ENCODE measurements around the gene CTSK.

DNA sequence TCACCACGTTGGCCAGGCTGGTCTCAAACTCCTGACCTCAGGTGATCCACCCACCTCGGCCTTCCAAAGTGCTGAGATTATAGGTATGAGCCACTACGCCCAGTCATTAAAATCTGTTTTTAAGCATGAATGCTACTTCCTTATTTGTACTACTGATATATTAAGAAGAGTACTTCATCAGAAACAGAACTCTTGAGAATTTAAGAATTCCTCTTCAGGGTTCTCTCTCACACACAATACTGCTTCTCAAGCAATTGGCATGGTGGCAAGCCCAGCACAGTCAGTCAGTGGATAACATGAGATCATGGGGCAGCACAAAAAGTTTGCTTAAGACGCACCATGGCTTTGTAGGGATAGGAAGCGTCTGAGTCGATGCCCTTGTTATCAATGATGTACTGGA is 56.6 kb downstream of the CTSK start:
- TF ChIP-seq, protein P1, sequence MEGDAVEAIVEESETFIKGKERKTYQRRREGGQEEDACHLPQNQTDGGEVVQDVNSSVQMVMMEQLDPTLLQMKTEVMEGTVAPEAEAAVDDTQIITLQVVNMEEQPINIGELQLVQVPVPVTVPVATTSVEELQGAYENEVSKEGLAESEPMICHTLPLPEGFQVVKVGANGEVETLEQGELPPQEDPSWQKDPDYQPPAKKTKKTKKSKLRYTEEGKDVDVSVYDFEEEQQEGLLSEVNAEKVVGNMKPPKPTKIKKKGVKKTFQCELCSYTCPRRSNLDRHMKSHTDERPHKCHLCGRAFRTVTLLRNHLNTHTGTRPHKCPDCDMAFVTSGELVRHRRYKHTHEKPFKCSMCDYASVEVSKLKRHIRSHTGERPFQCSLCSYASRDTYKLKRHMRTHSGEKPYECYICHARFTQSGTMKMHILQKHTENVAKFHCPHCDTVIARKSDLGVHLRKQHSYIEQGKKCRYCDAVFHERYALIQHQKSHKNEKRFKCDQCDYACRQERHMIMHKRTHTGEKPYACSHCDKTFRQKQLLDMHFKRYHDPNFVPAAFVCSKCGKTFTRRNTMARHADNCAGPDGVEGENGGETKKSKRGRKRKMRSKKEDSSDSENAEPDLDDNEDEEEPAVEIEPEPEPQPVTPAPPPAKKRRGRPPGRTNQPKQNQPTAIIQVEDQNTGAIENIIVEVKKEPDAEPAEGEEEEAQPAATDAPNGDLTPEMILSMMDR (IDR thresholded peaks at IDR 0.05; ENCODE audit: borderline replicate concordance, extremely low read depth, low read length, poor library complexity, severe bottlenecking) = no peak
- no peak for TF ChIP-seq EZH2 (IDR thresholded peaks at IDR 0.05; ENCODE audit: borderline replicate concordance, low read depth, low read length, severe bottlenecking)
